Skin of body (tissue), 3 donors: Measurements from ENCODE around the gene AGBL4. TPM values are rescaled to one million over a fixed set of nuclear protein-coding genes. Genes with fewer than 3 reads are reported as not detected.

Source experiments
- DNase-seq: peaks from one replicate; lab custom pipeline; 2025; lab: John Stamatoyannopoulos, UW
- small RNA-seq: library from RNA; depleted of rRNA; stranded (forward); fragments of <200 nt; gene quantifications from one replicate; pipeline ENCODE3, GENCODE V24; 2014; ENCODE audit warnings: low replicate concordance
- total RNA-seq: library from RNA; depleted of rRNA; stranded (reverse); fragments of >200 nt; gene quantifications from one replicate; pipeline ENCODE4 v1.2.3, GENCODE V29; 2014

AGBL4 gene
- total RNA-seq, 1 donor from 2014 or later, result 0.30 TPM

DNA sequence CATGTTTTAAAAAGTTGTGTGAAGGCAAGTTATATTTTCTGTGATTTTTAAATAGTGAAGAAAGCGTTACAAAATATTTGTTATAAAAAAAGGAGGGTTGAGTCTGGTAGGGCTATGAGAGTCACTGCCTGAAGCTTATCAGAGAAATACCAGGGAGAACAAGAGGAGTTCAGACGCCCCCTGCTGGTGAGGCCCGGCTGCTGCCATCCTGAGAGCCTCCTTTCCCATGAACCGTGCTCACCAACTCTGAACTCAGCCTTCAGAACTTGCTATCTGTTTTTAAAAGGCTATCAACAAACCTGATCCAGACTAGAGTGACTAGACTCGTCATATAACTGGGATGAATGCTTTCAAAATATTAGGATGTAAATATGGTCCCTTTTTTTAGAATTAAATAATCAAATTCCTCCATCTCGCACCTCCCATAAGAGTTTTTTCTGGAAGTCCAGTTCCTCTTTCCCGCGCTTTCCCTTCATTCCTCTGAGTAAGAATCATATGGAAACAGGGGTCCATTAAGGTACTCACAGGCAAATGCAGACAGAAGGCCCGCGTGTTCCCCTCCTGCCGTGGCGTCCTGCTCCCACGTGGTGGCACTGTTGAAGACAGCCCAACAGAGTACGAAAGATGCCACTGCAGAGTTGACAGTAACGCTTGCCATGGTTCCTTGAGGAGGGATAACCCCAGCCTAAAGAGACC, 1525.5 kb downstream of the AGBL4 start:
- peak; percentile 34 for DNase-seq

DNA sequence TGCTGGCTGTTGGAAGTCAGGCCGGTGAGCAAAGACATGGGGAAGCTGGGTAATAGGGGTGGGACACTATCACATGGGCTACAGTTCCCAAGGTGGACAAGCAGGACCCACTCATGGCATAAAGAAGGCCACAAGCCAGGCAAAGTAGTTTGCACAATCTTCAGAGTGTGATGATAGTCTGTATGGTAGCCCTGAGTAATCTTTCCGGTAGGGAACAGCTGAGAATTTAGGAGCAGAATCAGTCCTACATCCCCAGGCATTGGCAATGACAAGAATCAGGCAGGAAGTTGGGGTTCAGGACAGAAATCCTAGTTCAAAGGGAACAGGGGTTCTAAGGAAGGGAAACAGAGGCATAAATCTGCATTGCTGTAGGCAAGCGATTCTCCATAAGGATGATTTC, 1527.8 kb downstream of the AGBL4 start:
- DNase-seq, result no peak

GRCh38 chr1:48495166-48495565, 1528.6 kb downstream of the AGBL4 start:
- no peak for DNase-seq

GRCh38 chr1:48493970-48494769, 1529.6 kb downstream of the AGBL4 start:
- DNase-seq, result peak; percentile 80

- DNase-seq, result no peak
Observed at GRCh38 chr1:48493041-48493440, 1530.7 kb downstream of the AGBL4 start.

DNA sequence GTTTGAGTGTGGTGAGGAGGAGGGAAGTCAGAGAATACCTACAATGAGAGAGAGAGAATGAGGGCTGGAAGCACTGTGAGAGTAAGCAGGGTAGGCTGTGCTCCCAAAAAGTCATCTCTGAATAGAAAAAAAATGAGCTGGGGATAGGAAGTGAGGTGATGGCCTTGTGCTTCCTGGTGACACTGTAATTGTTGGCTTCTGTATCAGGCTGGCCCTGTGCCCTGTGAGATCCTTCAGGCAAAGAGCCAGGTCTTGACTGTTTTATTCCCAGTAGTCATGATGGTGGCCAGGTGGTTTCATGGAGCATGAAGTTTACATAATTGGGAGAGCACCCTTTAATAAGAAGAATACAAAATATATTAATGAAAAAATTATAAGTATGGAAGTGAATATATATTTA, 1531.4 kb downstream of the AGBL4 start:
- DNase-seq, result no peak

DNA sequence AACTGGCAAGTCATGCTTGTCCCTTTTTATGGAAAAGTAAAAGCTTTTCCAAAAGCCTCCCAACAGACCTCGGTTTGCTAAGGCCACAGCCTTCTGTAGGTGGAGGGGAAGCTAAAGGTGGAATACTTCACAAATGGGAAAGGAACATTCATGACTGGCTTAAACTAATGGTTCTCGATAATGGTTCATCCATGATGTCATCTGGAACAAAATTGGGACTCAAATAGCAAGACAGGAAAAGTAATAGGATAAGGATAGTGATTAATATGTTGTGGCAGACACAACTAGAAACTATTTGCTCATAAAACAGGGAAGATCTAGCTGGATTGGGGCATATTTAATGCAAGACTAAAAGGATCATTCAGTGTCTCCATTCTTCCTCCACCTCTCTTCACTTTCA, 1535.0 kb downstream of the AGBL4 start:
- DNase-seq, result no peak

Small RNA genes lying within 50 kb of the gene (small RNA-seq; reads per million reads assigned to genes)
- not detected for gene AL390023.1

Other genes starting within 250 kb of the AGBL4 start
- 0.10 TPM for gene ELAVL4, start 85.0 kb upstream of the AGBL4 start, total RNA-seq